Small intestine (tissue), 7 donors: ENCODE results near the gene EMC10. TPM values are rescaled to one million over a fixed set of nuclear protein-coding genes. Genes with fewer than 3 reads are reported as not detected.

Experiments used
- DNase-seq, 2 donors: peaks; one replicate each; pipeline versions ENCODE4 v3.0.0 to v3.0.0-alpha.2; 2013
- FAIRE-seq: peaks from 2 replicates; lab custom pipeline; 2012; peaks lifted over from hg19 to GRCh38; lab: Jason Lieb, UNC
- H3K27ac ChIP-seq, 3 donors: one replicate each; pipeline ENCODE4 v1.5.1; 2013; ENCODE audit warnings: low read length in 2 of 3, mild to moderate bottlenecking in 2 of 3, control low read depth in 1 of 3, inconsistent platforms in 1 of 3, low read depth in 1 of 3, moderate library complexity in 1 of 3
- H3K27me3 ChIP-seq, 3 donors: one replicate each; pipeline ENCODE4 v1.6.1; 2013; ENCODE audit warnings: low read length in 3 of 3, inconsistent platforms in 1 of 3; ENCODE audit not compliant: control insufficient read depth in 3 of 3, insufficient read depth in 3 of 3
- H3K36me3 ChIP-seq, 3 donors: one replicate each; pipeline ENCODE4 v1.6.1; 2013; ENCODE audit warnings: low read length in 3 of 3, inconsistent platforms in 1 of 3, low read depth in 1 of 3, mild to moderate bottlenecking in 1 of 3, moderate library complexity in 1 of 3; ENCODE audit not compliant: control insufficient read depth in 3 of 3, insufficient read depth in 2 of 3
- H3K4me1 ChIP-seq, 3 donors: one replicate each; pipeline ENCODE4 v1.6.1; 2013; ENCODE audit warnings: low read length in 2 of 3, inconsistent platforms in 1 of 3, low read depth in 1 of 3, mild to moderate bottlenecking in 1 of 3, moderate library complexity in 1 of 3; ENCODE audit not compliant: control insufficient read depth in 3 of 3, insufficient read depth in 2 of 3
- H3K4me3 ChIP-seq, 3 donors: one replicate each; pipeline ENCODE4 v1.5.1; 2013; ENCODE audit warnings: low read length in 3 of 3, control low read depth in 1 of 3, inconsistent platforms in 1 of 3, low read depth in 1 of 3, mild to moderate bottlenecking in 1 of 3, moderate library complexity in 1 of 3
- H3K9me3 ChIP-seq, 2 donors: one replicate each; pipeline ENCODE4 v1.6.1; 2013; ENCODE audit warnings: low read depth in 1 of 2, low read length in 1 of 2; ENCODE audit not compliant: control insufficient read depth in 2 of 2, insufficient read depth in 1 of 2
- WGBS, 3 donors: extraction: QIAGEN DNeasy Blood & Tissue Kit; methylation state at CpG; one replicate each; pipeline ENCODE4 v1.1.7; 2013; 5-methylcytosine and 5-hydroxymethylcytosine counted together
- polyA plus RNA-seq, 4 donors: library from polyadenylated mRNA; stranded (reverse) in 3 of 4; unstranded in 1 of 4; fragments of 200-250 nt in 3 of 4; fragments of 120-200 nt in 1 of 4; gene quantifications; one replicate each; pipeline versions ENCODE4 v1.2.1 to v1.2.3, GENCODE V29; 2013
- donor health status: healthy with polysubstance abuse.
- donor health status: control.
- donor health status: control.
- donor health status: Bipolar disorder and iron deficiency.
- donor health status: healthy.

The EMC10 gene
- polyA plus RNA-seq, 4 donors: 53.7 to 164 (median 116) TPM

GRCh38 chr19:50457300-50457699 is 19.0 kb upstream of the EMC10 start:
- 80 to 85% (median 84%) methylated on average over 5 of the region's 5 CpGs for WGBS, 3 donors
- FAIRE-seq (no peak), DNase-seq (no peak)
- H3K27me3 ChIP-seq: peaks cover 2 to 16% (median 3%) of the 10 kb centered on the region in 3 donors
- no peaks in the 10 kb centered on the region for H3K36me3 ChIP-seq
- no peak overlapping the region for H3K27ac ChIP-seq
- H3K9me3 ChIP-seq: no peaks in the 10 kb centered on the region
- no peaks in the 10 kb centered on the region for H3K4me1 ChIP-seq
- H3K4me3 ChIP-seq: no peak overlapping the region

- no peaks in the 10 kb centered on the region for H3K36me3 ChIP-seq
- FAIRE-seq (no peak), DNase-seq (no peak)
- H3K27ac ChIP-seq: no peak overlapping the region
- no peaks in the 10 kb centered on the region for H3K9me3 ChIP-seq
- no peaks in the 10 kb centered on the region for H3K4me1 ChIP-seq
- no peak overlapping the region for H3K4me3 ChIP-seq
- 38 to 55% (median 39%) methylated on average over 43 to 50 of the region's 50 CpGs for WGBS, 3 donors
- peaks cover 2 to 16% (median 3%) of the 10 kb centered on the region in 3 donors for H3K27me3 ChIP-seq
Measured at GRCh38 chr19:50458396-50459066, 17.8 kb upstream of the EMC10 start.

DNA sequence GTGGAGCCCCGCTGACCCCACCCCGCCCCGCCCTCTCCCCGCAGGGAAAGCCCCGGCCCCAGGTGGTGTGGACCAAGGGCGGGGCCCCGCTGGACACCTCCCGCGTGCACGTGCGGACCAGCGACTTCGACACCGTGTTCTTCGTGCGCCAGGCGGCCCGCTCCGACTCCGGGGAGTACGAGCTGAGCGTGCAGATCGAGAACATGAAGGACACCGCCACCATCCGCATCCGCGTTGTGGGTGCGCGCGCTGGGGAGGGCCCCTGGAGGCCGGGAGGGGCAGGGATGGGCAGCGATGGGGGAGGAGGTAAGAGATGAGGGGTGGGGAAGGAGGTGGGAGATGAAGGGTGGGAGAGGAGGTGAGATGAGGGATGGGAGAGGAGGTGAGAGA is 17.2 kb upstream of the EMC10 start:
- H3K4me1 ChIP-seq: no peaks in the 10 kb centered on the region
- no peak overlapping the region for H3K27ac ChIP-seq
- WGBS, 3 donors: 50 to 62% (median 59%) methylated on average over 30 to 32 of the region's 32 CpGs
- H3K9me3 ChIP-seq: no peaks in the 10 kb centered on the region
- FAIRE-seq (no peak), DNase-seq (no peak)
- H3K27me3 ChIP-seq: peaks cover 2 to 16% (median 3%) of the 10 kb centered on the region in 3 donors
- H3K36me3 ChIP-seq: no peaks in the 10 kb centered on the region
- no peak overlapping the region for H3K4me3 ChIP-seq

DNA sequence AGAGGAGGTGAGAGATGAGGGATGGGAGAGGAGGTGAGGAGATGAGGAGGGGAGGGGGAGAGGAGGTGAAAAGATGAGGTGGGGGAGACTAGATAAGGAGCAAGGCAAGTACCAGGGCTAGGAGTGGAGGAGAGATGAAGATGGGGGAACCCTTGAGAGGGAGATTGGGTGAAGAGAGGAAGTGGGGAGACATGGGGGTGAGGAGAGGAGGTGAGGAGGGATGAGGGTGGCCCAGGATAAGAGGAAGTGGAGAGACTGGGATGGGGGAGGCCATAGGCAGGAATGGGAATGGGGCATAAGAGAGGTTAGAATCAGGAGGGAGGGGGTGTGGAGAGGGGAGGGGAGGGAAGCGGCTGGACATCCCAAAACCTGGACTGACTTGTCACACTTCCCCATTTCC is 16.7 kb upstream of the EMC10 start:
- 30 to 93% (median 63%) methylated on average over 1 of the region's 1 CpG for WGBS, 3 donors
- H3K4me3 ChIP-seq: no peak overlapping the region
- H3K9me3 ChIP-seq: no peaks in the 10 kb centered on the region
- H3K27ac ChIP-seq: no peak overlapping the region
- H3K27me3 ChIP-seq: peaks cover 2 to 16% (median 3%) of the 10 kb centered on the region in 3 donors
- no peak for FAIRE-seq
- no peaks in the 10 kb centered on the region for H3K36me3 ChIP-seq
- no peak for DNase-seq
- peaks cover 0 to 4% (median 2%) of the 10 kb centered on the region in 3 donors for H3K4me1 ChIP-seq

GRCh38 chr19:50460161-50460765 is 16.0 kb upstream of the EMC10 start:
- no peak for FAIRE-seq
- 25 to 29% (median 26%) methylated on average over 13 of the region's 13 CpGs for WGBS, 3 donors

DNA sequence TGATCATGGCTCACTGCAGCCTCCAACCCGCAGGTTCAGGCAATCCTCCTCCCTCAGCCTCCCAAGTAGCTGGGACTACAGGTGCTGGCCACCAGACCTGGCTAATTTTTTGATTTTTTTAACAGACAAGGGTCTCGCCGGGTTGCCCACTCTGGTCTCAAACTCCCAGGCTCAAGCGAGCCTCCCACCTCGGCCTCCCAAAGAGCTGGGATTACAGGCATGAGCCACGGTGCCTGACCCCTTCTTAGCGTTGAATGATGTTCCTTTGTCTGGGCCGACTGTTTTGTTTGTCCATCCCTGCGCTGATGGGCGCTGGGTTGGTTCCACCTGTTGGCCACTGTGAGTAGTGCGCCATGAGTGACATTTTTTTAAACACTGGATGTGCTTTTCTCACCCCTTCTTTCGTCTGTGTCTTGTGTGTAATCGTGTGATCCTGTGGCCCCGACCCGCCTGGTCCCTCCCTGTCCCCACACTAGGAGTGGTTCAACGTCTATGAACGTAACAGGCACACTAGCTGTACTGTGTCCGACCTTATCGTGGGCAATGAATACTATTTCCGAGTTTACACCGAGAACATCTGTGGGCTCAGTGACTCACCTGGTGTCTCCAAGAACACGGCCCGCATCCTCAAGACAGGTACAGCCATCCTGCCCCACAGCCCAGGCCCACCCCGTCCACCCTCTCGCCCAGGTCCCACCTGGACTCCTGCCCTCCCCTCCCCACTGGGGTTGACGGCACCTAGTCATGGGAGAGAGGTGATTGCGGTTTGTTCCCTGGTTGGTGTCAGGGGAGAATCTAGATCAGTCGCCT is 15.0 kb upstream of the EMC10 start:
- Histone ChIP-seq H3K4me1 (peaks cover 0 to 15% (median 6%) of the 10 kb centered on the region in 3 donors), H3K27ac (no peak overlapping the region), H3K36me3 (no peaks in the 10 kb centered on the region), H3K9me3 (no peaks in the 10 kb centered on the region), H3K4me3 (no peak overlapping the region), H3K27me3 (peaks cover 2 to 16% (median 3%) of the 10 kb centered on the region in 3 donors)
- FAIRE-seq: no peak
- 12 to 30% (median 19%) methylated on average over 28 of the region's 28 CpGs for WGBS, 3 donors
- peak; percentile 71 to 79 for DNase-seq

More at GRCh38 chr19:50460161-50460765, 16.0 kb upstream of the EMC10 start:
- Histone ChIP-seq H3K27me3 (peaks cover 2 to 16% (median 3%) of the 10 kb centered on the region in 3 donors), H3K4me1 (peaks cover 0 to 9% (median 2%) of the 10 kb centered on the region in 3 donors), H3K4me3 (no peak overlapping the region), H3K36me3 (no peaks in the 10 kb centered on the region), H3K27ac (no peak overlapping the region), H3K9me3 (no peaks in the 10 kb centered on the region)
- no peak for DNase-seq

GRCh38 chr19:50462970-50463369 is 13.3 kb upstream of the EMC10 start:
- Histone ChIP-seq H3K27ac (no peak overlapping the region), H3K36me3 (no peaks in the 10 kb centered on the region), H3K9me3 (no peaks in the 10 kb centered on the region), H3K4me3 (no peak overlapping the region), H3K27me3 (peaks cover 2 to 14% (median 3%) of the 10 kb centered on the region in 3 donors), H3K4me1 (peaks cover 0 to 20% (median 8%) of the 10 kb centered on the region in 3 donors)
- DNase-seq: no peak
- no peak for FAIRE-seq
- WGBS, 3 donors: 66 to 80% (median 76%) methylated on average over 7 of the region's 7 CpGs

GRCh38 chr19:50464348-50464747 is 12.0 kb upstream of the EMC10 start:
- H3K4me1 ChIP-seq: peaks cover 0 to 20% (median 8%) of the 10 kb centered on the region in 3 donors
- 25 to 68% (median 41%) methylated on average over 19 of the region's 19 CpGs for WGBS, 3 donors
- FAIRE-seq (no peak), DNase-seq (peak in 1 of 2 donors; percentile 15)
- H3K27ac ChIP-seq: no peak overlapping the region
- no peaks in the 10 kb centered on the region for H3K36me3 ChIP-seq
- no peak overlapping the region for H3K4me3 ChIP-seq
- no peaks in the 10 kb centered on the region for H3K9me3 ChIP-seq
- peaks cover 0 to 7% (median 0%) of the 10 kb centered on the region in 3 donors for H3K27me3 ChIP-seq
